ENCODE measurements around the gene TTF1.

- TF ChIP-seq CTCF (IDR thresholded peaks at IDR 0.05) (no peak), POLR2AphosphoS5 (IDR thresholded peaks at IDR 0.05) (no peak)
Measured at GRCh38 chr9:132367613-132368313, 38.9 kb downstream of the TTF1 start.
